ENCODE measurements around the gene PIK3AP1.

PIK3AP1 gene

GRCh38 chr10:96643920-96644319, 76.4 kb downstream of the PIK3AP1 start:
- DNase-seq (ENCODE audit: low read depth in 2 of 3, low spot score in 2 of 3): no peak

GRCh38 chr10:96642973-96643372, 77.3 kb downstream of the PIK3AP1 start:
- peak; percentile 39 to 46 (median 43) for DNase-seq (ENCODE audit: low read depth in 2 of 3, low spot score in 2 of 3)

- no peak for DNase-seq (ENCODE audit: low read depth in 2 of 3, low spot score in 2 of 3)
Measured at GRCh38 chr10:96642530-96642929, 77.8 kb downstream of the PIK3AP1 start.

- DNase-seq (ENCODE audit: low read depth in 2 of 3, low spot score in 2 of 3): no peak
Measured at GRCh38 chr10:96641396-96642295, 78.7 kb downstream of the PIK3AP1 start.

GRCh38 chr10:96639899-96640298, 80.4 kb downstream of the PIK3AP1 start:
- no peak for DNase-seq (ENCODE audit: low read depth in 2 of 3, low spot score in 2 of 3)

GRCh38 chr10:96638696-96639095, 81.6 kb downstream of the PIK3AP1 start:
- no peak for DNase-seq (ENCODE audit: low read depth in 2 of 3, low spot score in 2 of 3)

GRCh38 chr10:96638120-96638519, 82.2 kb downstream of the PIK3AP1 start:
- DNase-seq (ENCODE audit: low read depth in 2 of 3, low spot score in 2 of 3): no peak

- DNase-seq (ENCODE audit: low read depth in 2 of 3, low spot score in 2 of 3): no peak
Measured at GRCh38 chr10:96637709-96638108, 82.6 kb downstream of the PIK3AP1 start.

GRCh38 chr10:96636551-96636950, 83.8 kb downstream of the PIK3AP1 start:
- DNase-seq (ENCODE audit: low read depth in 2 of 3, low spot score in 2 of 3): no peak

GRCh38 chr10:96632974-96633710, 87.2 kb downstream of the PIK3AP1 start:
- DNase-seq (ENCODE audit: low read depth in 2 of 3, low spot score in 2 of 3): no peak

GRCh38 chr10:96627292-96627691, 93.0 kb downstream of the PIK3AP1 start:
- no peak for DNase-seq (ENCODE audit: low read depth in 2 of 3, low spot score in 2 of 3)

GRCh38 chr10:96626795-96627194, 93.5 kb downstream of the PIK3AP1 start:
- DNase-seq (ENCODE audit: low read depth in 2 of 3, low spot score in 2 of 3): no peak

- DNase-seq (ENCODE audit: low read depth in 2 of 3, low spot score in 2 of 3): no peak
Measured at GRCh38 chr10:96625173-96625572, 95.1 kb downstream of the PIK3AP1 start.

- no peak for DNase-seq (ENCODE audit: low read depth in 2 of 3, low spot score in 2 of 3)
Measured at GRCh38 chr10:96622013-96622787, 98.1 kb downstream of the PIK3AP1 start.

GRCh38 chr10:96619796-96620773, 100.2 kb downstream of the PIK3AP1 start:
- no peak for DNase-seq (ENCODE audit: low read depth in 2 of 3, low spot score in 2 of 3)

GRCh38 chr10:96619120-96619519, 101.2 kb downstream of the PIK3AP1 start:
- no peak for DNase-seq (ENCODE audit: low read depth in 2 of 3, low spot score in 2 of 3)

- DNase-seq (ENCODE audit: low read depth in 2 of 3, low spot score in 2 of 3): no peak
Measured at GRCh38 chr10:96618653-96619052, 101.7 kb downstream of the PIK3AP1 start.

GRCh38 chr10:96616961-96617360, 103.4 kb downstream of the PIK3AP1 start:
- DNase-seq (ENCODE audit: low read depth in 2 of 3, low spot score in 2 of 3): no peak

GRCh38 chr10:96614515-96614914, 105.8 kb downstream of the PIK3AP1 start:
- no peak for DNase-seq (ENCODE audit: low read depth in 2 of 3, low spot score in 2 of 3)

- DNase-seq (ENCODE audit: low read depth in 2 of 3, low spot score in 2 of 3): no peak
Measured at GRCh38 chr10:96613576-96613975, 106.7 kb downstream of the PIK3AP1 start.

Measured in activated CD8-positive, alpha-beta memory T cell treated with anti-CD3 and anti-CD28 coated beads for 48 hours (primary cell).